ENCODE data around the gene FBXW10B. TPM values are rescaled to one million over a fixed set of nuclear protein-coding genes. Genes with fewer than 3 reads are reported as not detected.

The FBXW10B gene
- total and polyA plus RNA-seq, 2 donors (not counting 1 experiment from before 2014, with no cell fraction given): 0.10 to 0.76 TPM

- H3K27ac ChIP-seq (ENCODE audit: low read length in 2 of 2): no peak overlapping the region
- H3K4me1 ChIP-seq (ENCODE audit: control insufficient read depth in 2 of 2, insufficient read depth in 2 of 2, low read length in 2 of 2): no peaks in the 10 kb centered on the region
- no peak overlapping the region for H3K4me3 Mint-ChIP-seq
- H3K4me1 Mint-ChIP-seq: peaks cover 7% of the 10 kb centered on the region
- H3K9me3 ChIP-seq (ENCODE audit: control extremely low read depth in 1 of 3, control insufficient read depth in 2 of 3, insufficient read depth in 1 of 3, low read length in 2 of 3): no peaks in the 10 kb centered on the region
- H3K27ac Mint-ChIP-seq: no peak overlapping the region
- H2AFZ ChIP-seq (ENCODE audit: insufficient read depth, low read depth, low read length, poor library complexity, severe bottlenecking): no peak overlapping the region
- TF ChIP-seq CTCF (IDR thresholded peaks at IDR 0.05) (no peak), EZH2 (IDR thresholded peaks at IDR 0.05; ENCODE audit: borderline replicate concordance, insufficient read depth, low read depth, low read length, poor library complexity, severe bottlenecking) (no peak)
- H3K9ac ChIP-seq (ENCODE audit: low read length): no peak overlapping the region
- DNase-seq (no peak), ATAC-seq (ENCODE audit: low read depth) (no peak)
- ChIA-PET POLR2A (no interaction called here), CTCF (no interaction called here)
- no peak overlapping the region for H3K4me2 ChIP-seq (replicated peaks; ENCODE audit: low read depth, low read length, poor library complexity, severe bottlenecking)
- H3K79me2 ChIP-seq (ENCODE audit: control insufficient read depth, insufficient read depth, low read length): no peaks in the 10 kb centered on the region
- intact Hi-C loops (cut with micrococcal nuclease): no loop called here
- H4K20me1 ChIP-seq (ENCODE audit: control insufficient read depth, insufficient read depth, low read length, poor library complexity, severe bottlenecking): no peaks in the 10 kb centered on the region
- no peaks in the 10 kb centered on the region for H3K9me3 Mint-ChIP-seq (ENCODE audit: insufficient read depth)
- H3K36me3 ChIP-seq (replicated peaks in 1 of 2; ENCODE audit: control extremely low read depth in 1 of 2, control insufficient read depth in 1 of 2, extremely low read depth in 1 of 2, insufficient read depth in 2 of 2, low read length in 1 of 2): no peaks in the 10 kb centered on the region
- H3K4me3 ChIP-seq (ENCODE audit: control extremely low read depth in 1 of 5, extremely low read depth in 1 of 5, insufficient read depth in 1 of 5, low read depth in 2 of 5, low read length in 4 of 5): no peak overlapping the region
- H3K27me3 Mint-ChIP-seq: no peaks in the 10 kb centered on the region
- 95% methylated on average over 2 of the region's 3 CpGs for WGBS (ENCODE audit: insufficient coverage)
- no peaks in the 10 kb centered on the region for H3K27me3 ChIP-seq (replicated peaks in 1 of 4; ENCODE audit: control extremely low read depth in 1 of 4, control insufficient read depth in 3 of 4, insufficient read depth in 4 of 4, low read length in 3 of 4)
These were observed 40.6 kb upstream of the FBXW10B start for GRCh38 chr17:15660077-15660476.

- ChIA-PET CTCF (no interaction called here), POLR2A (no interaction called here)
- Histone ChIP-seq H3K36me3 (replicated peaks in 1 of 2; ENCODE audit: control extremely low read depth in 1 of 2, control insufficient read depth in 1 of 2, extremely low read depth in 1 of 2, insufficient read depth in 2 of 2, low read length in 1 of 2) (no peaks in the 10 kb centered on the region), H4K20me1 (ENCODE audit: control insufficient read depth, insufficient read depth, low read length, poor library complexity, severe bottlenecking) (no peaks in the 10 kb centered on the region), H3K4me2 (replicated peaks; ENCODE audit: low read depth, low read length, poor library complexity, severe bottlenecking) (no peak overlapping the region), H3K4me1 (ENCODE audit: control insufficient read depth in 2 of 2, insufficient read depth in 2 of 2, low read length in 2 of 2) (no peaks in the 10 kb centered on the region), H3K9ac (ENCODE audit: low read length) (no peak overlapping the region), H2AFZ (ENCODE audit: insufficient read depth, low read depth, low read length, poor library complexity, severe bottlenecking) (no peak overlapping the region), H3K27me3 (replicated peaks in 1 of 4; ENCODE audit: control extremely low read depth in 1 of 4, control insufficient read depth in 3 of 4, insufficient read depth in 4 of 4, low read length in 3 of 4) (no peaks in the 10 kb centered on the region), H3K27ac (ENCODE audit: low read length in 2 of 2) (no peak overlapping the region), H3K4me3 (ENCODE audit: control extremely low read depth in 1 of 5, extremely low read depth in 1 of 5, insufficient read depth in 1 of 5, low read depth in 2 of 5, low read length in 4 of 5) (no peak overlapping the region), H3K9me3 (ENCODE audit: control extremely low read depth in 1 of 3, control insufficient read depth in 2 of 3, insufficient read depth in 1 of 3, low read length in 2 of 3) (no peaks in the 10 kb centered on the region), H3K79me2 (ENCODE audit: control insufficient read depth, insufficient read depth, low read length) (no peaks in the 10 kb centered on the region)
- no peaks in the 10 kb centered on the region for H3K27me3 Mint-ChIP-seq
- H3K4me3 Mint-ChIP-seq: no peak overlapping the region
- peaks cover 7% of the 10 kb centered on the region for H3K4me1 Mint-ChIP-seq
- ATAC-seq (ENCODE audit: low read depth): no peak
- TF ChIP-seq CTCF (IDR thresholded peaks at IDR 0.05): no peak
- TF ChIP-seq EZH2 (IDR thresholded peaks at IDR 0.05; ENCODE audit: borderline replicate concordance, insufficient read depth, low read depth, low read length, poor library complexity, severe bottlenecking): no peak
- no peak for DNase-seq
- intact Hi-C loops (cut with micrococcal nuclease): no loop called here
- no peaks in the 10 kb centered on the region for H3K9me3 Mint-ChIP-seq (ENCODE audit: insufficient read depth)
- WGBS (ENCODE audit: insufficient coverage): 93% methylated on average over 3 of the region's 4 CpGs
- H3K27ac Mint-ChIP-seq: no peak overlapping the region
These were observed 40.2 kb upstream of the FBXW10B start for GRCh38 chr17:15659663-15660062.
